ENCODE data around the gene SUN2.

The SUN2 gene

GRCh38 chr22:38715176-38715764 lies 40.5 kb downstream of the SUN2 start:
- no peak for DNase-seq

DNA sequence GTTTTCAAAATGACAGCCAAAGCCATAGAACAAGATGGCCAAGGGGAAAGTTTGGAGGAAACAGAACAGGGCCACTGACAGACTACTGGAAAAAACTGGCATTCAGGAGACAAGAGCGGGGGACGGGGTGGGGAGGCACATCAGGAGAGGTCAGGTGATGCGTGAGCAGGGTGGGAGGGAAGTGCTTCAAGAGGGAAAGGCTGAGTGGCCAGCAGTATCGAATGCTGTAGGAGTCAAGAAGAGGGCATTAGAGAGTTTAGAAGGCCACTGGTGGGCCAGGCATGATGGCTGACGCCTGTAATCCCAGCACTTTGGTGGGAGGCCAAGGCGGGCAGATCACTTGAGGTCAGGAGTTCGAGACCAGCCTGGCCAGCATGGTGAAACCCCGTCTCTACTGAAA lies 41.9 kb downstream of the SUN2 start:
- DNase-seq = no peak

DNA sequence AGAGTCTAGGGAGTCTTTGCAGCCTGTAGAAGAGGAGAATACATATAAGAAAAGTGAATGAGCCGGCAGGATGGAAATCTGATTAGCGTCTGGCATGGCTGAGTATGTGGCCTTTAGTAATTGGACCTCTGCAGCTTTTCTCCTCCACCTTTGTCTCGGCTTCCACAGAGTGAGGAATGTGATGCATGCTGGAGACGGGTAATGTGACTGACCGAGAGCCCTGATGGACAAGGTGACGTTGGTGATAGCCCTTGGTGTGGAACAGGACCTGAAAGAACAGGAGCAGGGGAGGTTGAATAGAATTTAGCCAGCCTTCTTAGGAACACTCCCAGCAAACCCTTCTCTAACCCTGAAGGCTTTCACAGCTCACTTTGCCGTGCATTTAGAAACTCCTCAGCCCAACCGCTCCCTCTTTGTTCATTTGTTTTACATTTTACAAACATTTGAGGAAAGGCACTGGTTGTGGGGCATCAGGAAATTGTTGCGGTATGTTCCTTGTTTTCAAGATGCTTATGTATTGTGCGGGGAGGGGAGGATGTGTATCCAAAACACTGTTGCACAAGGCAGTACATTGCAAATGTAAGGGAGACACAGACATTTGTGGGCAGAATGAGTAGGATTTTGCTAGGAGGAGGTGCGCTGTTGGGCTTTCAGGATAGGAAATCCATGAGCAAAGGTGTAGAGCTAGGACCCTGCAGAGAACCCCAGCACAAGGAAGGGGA lies 43.2 kb downstream of the SUN2 start:
- no peak for DNase-seq

DNA sequence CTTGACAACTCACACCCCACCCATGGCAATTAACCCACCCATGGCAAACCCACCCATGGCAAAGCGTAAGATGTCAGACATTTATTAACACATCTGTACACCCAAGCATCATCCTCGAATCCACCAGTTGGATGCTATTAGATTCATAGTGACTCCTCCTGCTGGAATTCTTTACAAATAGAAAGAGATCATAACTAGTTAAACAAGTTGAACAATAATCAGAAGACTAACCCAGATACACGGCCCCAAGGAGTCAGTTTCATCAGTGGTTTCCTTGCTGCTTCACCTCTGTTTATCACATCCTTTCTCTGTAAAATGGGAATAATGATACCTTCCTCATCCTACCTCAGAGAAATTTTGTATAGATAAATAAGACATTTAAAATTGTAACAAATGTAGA lies 44.9 kb downstream of the SUN2 start:
- no peak for DNase-seq

- DNase-seq = no peak
Measured at GRCh38 chr22:38710351-38710750, 45.4 kb downstream of the SUN2 start.

DNA sequence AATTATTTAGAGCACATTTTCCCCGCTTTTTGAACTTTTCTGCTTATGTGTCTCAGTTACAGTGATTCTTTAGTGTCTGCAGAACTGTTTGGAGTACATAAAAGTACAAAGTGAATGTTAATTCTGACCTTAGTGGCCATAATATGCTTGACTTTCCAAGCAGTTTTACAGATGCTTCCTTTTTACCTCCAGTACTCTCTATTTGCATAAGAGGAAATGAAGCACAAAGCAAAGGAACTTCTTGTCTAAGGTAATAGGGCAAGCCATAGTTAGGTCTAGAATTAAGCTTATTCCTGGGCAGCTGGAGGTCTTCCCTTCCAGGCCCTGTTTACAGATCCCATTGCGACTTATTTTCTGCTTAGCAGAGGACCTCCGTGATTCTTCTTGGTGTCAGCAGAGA lies 46.5 kb downstream of the SUN2 start:
- DNase-seq = no peak

DNA sequence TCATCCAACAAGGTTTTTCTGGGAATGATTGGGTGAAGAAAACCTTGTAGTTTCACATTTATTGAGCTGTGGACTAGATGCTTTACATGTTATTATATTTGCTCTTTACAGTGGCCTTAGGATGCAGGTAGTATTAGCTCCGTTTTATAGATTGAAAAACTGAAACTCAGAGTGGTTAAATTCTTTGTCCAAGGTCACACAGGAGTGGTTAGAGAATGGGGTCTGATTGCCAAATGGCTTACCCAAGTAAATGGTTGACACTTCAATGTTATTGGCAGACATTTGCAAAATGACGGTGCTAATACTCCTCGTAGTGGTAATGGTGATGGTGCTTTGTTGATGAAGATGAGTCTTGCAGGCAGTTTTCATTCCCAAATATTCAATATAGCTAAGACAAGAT lies 47.8 kb downstream of the SUN2 start:
- no peak for DNase-seq

- no peak for DNase-seq
Measured at GRCh38 chr22:38707346-38707745, 48.5 kb downstream of the SUN2 start.

DNA sequence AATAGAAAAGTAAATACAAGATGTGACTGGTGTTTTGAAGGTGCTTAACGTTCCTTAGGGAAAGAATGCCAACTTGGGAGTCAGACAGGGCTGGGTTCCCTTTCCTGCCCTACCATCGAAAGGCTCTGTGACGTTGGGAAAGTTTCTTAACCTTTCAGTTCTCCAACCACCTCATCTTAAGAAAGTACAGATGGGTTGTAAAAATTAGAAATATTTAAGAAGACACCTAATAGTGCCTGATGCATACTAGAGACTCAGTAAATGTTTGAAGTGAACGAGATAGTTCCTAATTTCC lies 49.0 kb downstream of the SUN2 start:
- no peak for DNase-seq

- DNase-seq = peak; percentile 41
Measured at GRCh38 chr22:38706101-38706900, 49.5 kb downstream of the SUN2 start.

DNA sequence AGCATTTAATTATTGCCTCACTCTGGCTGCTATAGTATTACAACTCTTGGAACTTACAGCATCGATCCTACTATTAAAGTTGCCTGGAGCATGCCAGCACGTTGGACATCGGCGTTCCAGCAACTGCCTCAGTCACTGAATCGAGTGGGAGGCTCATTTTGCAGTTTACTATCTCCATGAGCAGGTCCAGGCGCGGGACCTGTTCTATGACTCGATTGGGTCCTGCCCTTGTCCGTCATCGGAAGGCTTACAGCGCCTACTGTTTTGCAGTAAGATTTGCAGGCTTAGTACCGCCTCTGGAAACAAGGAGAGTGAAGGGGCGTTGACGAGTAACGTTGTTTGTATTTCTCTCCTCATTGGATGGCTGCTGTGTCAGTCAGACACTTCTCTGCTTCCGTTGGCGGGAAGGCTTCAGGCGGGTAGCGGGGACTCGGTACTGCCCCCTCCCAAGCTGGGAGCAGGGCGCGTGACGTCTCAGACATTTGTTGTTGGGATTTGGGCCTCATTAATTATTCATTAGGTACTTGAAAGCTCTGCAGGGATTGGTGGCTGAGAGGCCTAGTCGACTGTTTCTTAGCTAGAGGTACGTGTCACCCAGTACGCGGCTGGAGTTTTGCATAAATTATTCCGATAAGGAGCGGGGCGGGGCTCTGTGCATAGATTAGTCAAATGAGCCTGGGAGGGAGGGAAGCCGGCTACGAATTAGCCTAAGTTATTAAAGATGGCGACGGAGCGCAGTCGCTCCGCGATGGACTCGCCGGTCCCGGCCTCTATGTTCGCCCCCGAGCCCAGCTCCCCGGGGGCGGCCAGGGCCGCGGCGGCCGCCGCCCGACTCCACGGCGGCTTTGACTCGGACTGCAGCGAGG lies 50.3 kb downstream of the SUN2 start, which contains the start of gene GTPBP1:
Gene GTPBP1 (plus strand): TSS at position 710 of the 866 bp plus-strand sequence. CDS start 12 bp downstream, at position 722.
- peak; percentile 100 for DNase-seq

- DNase-seq = no peak
Measured at GRCh38 chr22:38704654-38705234, 51.1 kb downstream of the SUN2 start.

GRCh38 chr22:38700789-38701628 lies 54.8 kb downstream of the SUN2 start, which contains the start of gene JOSD1:
Gene JOSD1, minus strand, starts transcription at chr22:38700943. Its CDS starts 956 bp downstream, at chr22:38699987.
- peak; percentile 98 for DNase-seq

GRCh38 chr22:38700270-38700788 lies 55.5 kb downstream of the SUN2 start:
- DNase-seq = peak; percentile 46

DNA sequence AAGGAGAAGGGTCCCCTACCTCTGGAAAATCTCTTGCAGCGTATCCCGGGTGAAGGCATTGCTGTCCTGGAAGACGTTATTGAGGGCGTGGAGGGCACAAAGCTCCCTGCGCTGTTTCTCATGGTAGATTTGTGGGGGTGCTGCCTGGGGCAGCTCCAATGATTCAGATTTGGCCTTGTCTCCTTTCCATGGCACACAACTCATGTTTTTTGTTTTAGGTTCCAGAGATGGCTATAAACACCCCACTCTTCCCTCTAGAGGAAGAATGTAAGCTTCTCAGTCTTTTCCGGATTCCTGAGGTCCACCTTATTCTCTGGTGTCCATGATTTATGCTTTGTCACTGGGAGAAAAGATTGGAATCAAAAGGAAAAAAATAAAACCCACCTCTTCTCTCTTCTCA lies 56.0 kb downstream of the SUN2 start:
- DNase-seq = no peak

DNA sequence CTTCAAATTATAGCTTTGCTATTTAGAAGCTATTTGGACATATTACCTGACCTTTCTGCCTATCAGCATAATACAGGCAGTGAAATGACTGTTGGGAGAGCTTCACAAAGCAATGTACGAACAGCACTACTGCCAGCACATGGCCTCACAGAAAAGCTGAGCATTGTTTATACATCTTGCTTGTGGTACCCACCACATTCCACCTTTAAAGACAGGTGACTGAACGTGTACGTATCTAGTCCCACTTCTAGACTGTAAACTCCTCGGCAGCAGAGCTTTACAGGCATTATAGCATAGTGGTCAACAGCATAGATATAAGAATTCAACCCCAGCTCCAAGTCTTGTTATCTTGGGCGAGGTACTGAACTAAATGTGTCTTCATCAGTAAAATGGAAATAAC lies 56.7 kb downstream of the SUN2 start:
- DNase-seq = no peak

DNA sequence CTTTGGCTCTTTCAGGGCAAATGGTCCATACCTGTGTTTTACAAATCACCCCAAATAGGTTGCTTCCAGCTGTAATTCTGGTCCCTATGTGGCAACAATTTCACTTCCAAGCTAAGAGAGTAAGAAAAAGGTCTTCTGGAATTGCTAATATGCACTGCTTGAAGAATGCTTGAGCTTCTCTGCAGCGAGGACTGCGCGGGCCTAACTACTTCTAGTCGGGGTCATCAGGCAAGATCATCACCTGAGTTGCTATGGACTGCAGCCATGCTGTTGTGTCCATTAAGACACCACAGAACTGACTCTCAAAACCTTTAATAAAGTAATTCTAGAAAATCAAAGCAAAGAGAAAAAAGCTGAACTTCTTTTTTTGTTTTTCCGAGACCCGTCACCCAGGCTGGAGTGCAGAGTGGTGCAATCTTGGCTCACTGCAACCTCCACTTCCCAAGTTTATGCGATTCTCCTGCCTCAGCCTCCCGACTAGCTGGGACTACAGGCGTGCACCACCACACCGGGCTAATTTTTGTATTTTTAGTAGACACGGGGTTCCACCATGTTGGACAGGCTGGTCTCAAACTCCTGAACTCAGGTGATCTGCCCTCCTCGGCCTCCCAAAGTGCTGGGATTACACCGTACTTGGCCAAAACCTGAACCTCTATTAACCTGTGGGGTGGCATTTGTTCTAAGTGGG lies 57.2 kb downstream of the SUN2 start:
- DNase-seq = no peak

DNA sequence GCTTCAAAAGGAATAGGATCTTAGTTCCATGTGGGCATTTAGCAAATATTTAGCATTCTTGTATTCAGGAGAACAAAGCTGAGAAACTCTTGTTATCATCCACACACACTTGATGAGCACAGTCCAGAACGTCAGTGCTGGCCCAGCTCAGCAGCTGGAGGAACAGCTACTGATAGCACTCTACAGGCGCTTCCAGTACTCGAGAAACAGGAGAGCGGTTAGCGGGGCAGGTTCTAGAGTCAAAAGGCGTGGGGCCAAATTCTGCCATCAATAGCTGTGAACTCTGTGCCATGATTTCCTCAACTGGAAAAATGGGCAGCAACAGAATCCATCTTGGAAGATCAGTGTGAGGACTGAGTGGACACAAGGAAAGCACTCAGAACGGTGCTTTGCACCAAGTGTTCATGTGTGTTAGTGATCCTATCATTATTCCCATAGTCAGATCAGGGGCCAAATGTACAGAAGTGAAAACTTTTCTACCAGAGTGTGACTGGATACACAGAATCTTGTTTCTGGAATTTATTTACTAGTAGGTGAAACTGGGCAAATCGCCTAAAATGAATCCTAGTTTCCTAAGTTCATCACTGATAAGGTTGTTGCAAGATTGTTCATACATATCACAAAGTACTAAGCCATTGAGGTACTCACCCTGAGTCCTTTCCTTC lies 58.2 kb downstream of the SUN2 start:
- no peak for DNase-seq

- peak; percentile 33 for DNase-seq
Measured at GRCh38 chr22:38696606-38697424, 59.0 kb downstream of the SUN2 start.

All from CD4-positive, alpha-beta T cell treated with Interleukin-17A for 1 hour (primary cell).